K562 (cell line): ENCODE data around the gene THOC5. TPM values are rescaled to one million over a fixed set of nuclear protein-coding genes. Genes with fewer than 3 reads are reported as not detected.

Experiments
- BCOR ChIP-seq: fragments of 450-650 bp; IDR thresholded peaks from 2 replicates; pipeline ENCODE4 v1.6.1; 2016
- CREB1 ChIP-seq, 2 experiments: sonication (generic) in 1 of 2; formaldehyde crosslinking in 1 of 2; IDR thresholded peaks; 2 replicates each; pipeline versions ENCODE4 v1.6.1 to v1.8.0; 2012 to 2022; ENCODE audit warnings: inconsistent platforms in 1 of 2, mild to moderate bottlenecking in 1 of 2, missing genetic modification reagents in 1 of 2, moderate library complexity in 1 of 2
- DIDO1 ChIP-seq: fragments of 450-650 bp; IDR thresholded peaks from 2 replicates; pipeline ENCODE4 v1.6.1; 2016; ENCODE audit warnings: low read depth, missing biosample characterization, missing genetic modification characterization
- GABPB1 ChIP-seq: sonication (generic); formaldehyde crosslinking; IDR thresholded peaks from 2 replicates; pipeline ENCODE4 v1.8.0; 2022; ENCODE audit warnings: mild to moderate bottlenecking, missing genetic modification reagents
- HDAC1 ChIP-seq, 2 experiments: fragments of 450-650 bp; IDR thresholded peaks; 2 replicates each; pipeline ENCODE4 v1.6.1; 2016 to 2017; ENCODE audit warnings: inconsistent platforms in 1 of 2, mild to moderate bottlenecking in 1 of 2, moderate library complexity in 1 of 2
- JUND ChIP-seq, 2 experiments: IDR thresholded peaks; 2 replicates in 1 of 2; 3 replicates in 1 of 2; pipeline ENCODE4 v1.6.1; 2011; ENCODE audit warnings: borderline replicate concordance in 2 of 2, low read depth in 2 of 2, low read length in 2 of 2, improper control_type of control experiment in 1 of 2, missing biosample characterization in 1 of 2, missing genetic modification characterization in 1 of 2, missing genetic modification reagents in 1 of 2
- MAX ChIP-seq: sonication (generic); formaldehyde crosslinking; IDR thresholded peaks from 2 replicates; pipeline ENCODE4 v1.9.0; 2022; ENCODE audit warnings: mild to moderate bottlenecking, missing genetic modification reagents
- MAZ ChIP-seq, 2 experiments: fragments of 450-650 bp in 1 of 2; sonication (generic) in 1 of 2; formaldehyde crosslinking; IDR thresholded peaks in 1 of 2; conservative IDR thresholded peaks in 1 of 2; 2 replicates each; pipeline versions ENCODE4 v1.4.0 to v1.5.0; 2020; ENCODE audit warnings: mild to moderate bottlenecking in 1 of 2, missing genetic modification reagents in 1 of 2
- MNT ChIP-seq, 2 experiments: fragments of 450-650 bp; conservative IDR thresholded peaks; 2 replicates each; pipeline ENCODE4 v1.6.1; 2017; ENCODE audit warnings: mild to moderate bottlenecking in 2 of 2, moderate library complexity in 2 of 2
- MTA1 ChIP-seq: fragments of 450-650 bp; IDR thresholded peaks from 2 replicates; pipeline ENCODE4 v1.6.1; 2017; ENCODE audit warnings: borderline replicate concordance
- RAD21 ChIP-seq, 2 experiments: fragments of 250-450 bp in 1 of 2; fragments of 450-650 bp in 1 of 2; sonication (Bioruptor Pico) in 1 of 2; formaldehyde crosslinking in 1 of 2; IDR thresholded peaks in 1 of 2; conservative IDR thresholded peaks in 1 of 2; 2 replicates each; pipeline versions ENCODE4 v1.4.0 to v1.8.0; 2020 to 2022; ENCODE audit warnings: mild to moderate bottlenecking in 2 of 2, moderate library complexity in 1 of 2
- RBM25 ChIP-seq: fragments of 200-400 bp; formaldehyde crosslinking; IDR thresholded peaks from 2 replicates; pipeline ENCODE4 v1.6.1; 2018; ENCODE audit warnings: low read length, low read depth, moderate library complexity; ENCODE audit not compliant: severe bottlenecking
- RERE ChIP-seq: sonication (generic); formaldehyde crosslinking; IDR thresholded peaks from 2 replicates; pipeline ENCODE4 v1.8.0; 2023; ENCODE audit warnings: missing genetic modification reagents, mild to moderate bottlenecking, borderline replicate concordance
- TCF15 ChIP-seq: fragments of 250-450 bp; sonication (Bioruptor Pico); IDR thresholded peaks from 2 replicates; pipeline ENCODE4 v1.8.0; 2022; ENCODE audit warnings: moderate library complexity, mild to moderate bottlenecking, inconsistent platforms
- TGIF2 ChIP-seq: sonication (generic); formaldehyde crosslinking; IDR thresholded peaks from 2 replicates; pipeline ENCODE4 v1.8.1; 2022; ENCODE audit warnings: mild to moderate bottlenecking, missing genetic modification reagents, moderate library complexity
- TSC22D4 ChIP-seq: fragments of 450-650 bp; IDR thresholded peaks from 2 replicates; pipeline ENCODE4 v1.6.1; 2016; ENCODE audit warnings: missing genetic modification characterization, missing biosample characterization, control low read depth
- ZFPM2 ChIP-seq: fragments of 250-450 bp; sonication (Bioruptor Pico); IDR thresholded peaks from 2 replicates; pipeline ENCODE4 v1.5.1; 2022; ENCODE audit warnings: mild to moderate bottlenecking
- polyA plus RNA-seq, 8 experiments: library from polyadenylated mRNA; depleted of rRNA in 4 of 8; stranded (reverse) in 5 of 8; unstranded in 3 of 8; fragments of >200 nt; fragmentation: Nextera tagmentation in 2 of 8; fragmentation: Illumina TruSeq in 1 of 8; extraction: Ambion mirVana in 2 of 8; extraction: Trizol in 1 of 8; gene quantifications; 2 replicates each; pipeline versions ENCODE4 v1.2.1 to v1.2.3, GENCODE V29; 2011 to 2014; ENCODE audit warnings: inconsistent platforms in 1 of 8, missing spikeins in 1 of 8
- total RNA-seq, 7 experiments: library from RNA; depleted of rRNA in 6 of 7; stranded (reverse); fragments of >200 nt in 6 of 7; fragmentation: Illumina TruSeq in 2 of 7; extraction: Trizol in 2 of 7; gene quantifications; 2 replicates each; pipeline versions ENCODE4 v1.2.1 to v1.2.3, GENCODE V29; 2011 to 2021; ENCODE audit warnings: low replicate concordance in 1 of 7

The THOC5 gene
- total and polyA plus RNA-seq, 9 of the 15 experiments (the other 6 are each of a cell fraction or from before 2014, with no cell fraction given) = 45.3 to 96.5 (median 51.4) TPM

GRCh38 chr22:29480512-29481264 lies 72.9 kb downstream of the THOC5 start (continued):
- TF ChIP-seq RERE (CRISPR knock-in tag) = peak; percentile 84; the same call in 1 of the 2 replicates
- no peak for TF ChIP-seq TSC22D4 (tag)
- peak; percentile 15; the same call in 1 of the 2 replicates for TF ChIP-seq GABPB1 (CRISPR knock-in tag)
- TF ChIP-seq BCOR = 0 out of 2 replicates have a peak, but pooled peaks have one; percentile 1
- TF ChIP-seq ZFPM2 (CRISPR knock-in tag) = no peak
- no peak for TF ChIP-seq TCF15 (CRISPR knock-in tag)
- TF ChIP-seq DIDO1 (tag) = no peak
- TF ChIP-seq RAD21 (CRISPR knock-in tag; conservative IDR thresholded peaks at IDR 0.05 in 1 of 2, IDR thresholded peaks at IDR 0.05 in 1 of 2) = peak; percentile 27 to 72; a peak in 3 of 4 replicates
- peak; percentile 95 for TF ChIP-seq MAX (CRISPR knock-in tag)
- 0 out of 2 replicates have a peak, but pooled peaks have one; percentile 35 for TF ChIP-seq JUND (IDR thresholded peaks at IDR 0.05; ENCODE audit: borderline replicate concordance, low read depth, low read length)
- no peak; the same call in 2 of the 3 replicates for TF ChIP-seq JUND (tag; IDR thresholded peaks at IDR 0.05; ENCODE audit: borderline replicate concordance, low read depth, low read length)
- TF ChIP-seq HDAC1 (IDR thresholded peaks at IDR 0.05) = peak in 1 of 2 experiments; percentile 35; a peak in 1 of 4 replicates
- peak; percentile 85 for TF ChIP-seq MTA1
- peak; percentile 95 for TF ChIP-seq RBM25
- peak; percentile 96 for TF ChIP-seq CREB1 (IDR thresholded peaks at IDR 0.05)
- peak; percentile 95 for TF ChIP-seq CREB1 (CRISPR knock-in tag; IDR thresholded peaks at IDR 0.05)
- peak; percentile 90 for TF ChIP-seq TGIF2 (CRISPR knock-in tag)
- peak; percentile 91 to 94 for TF ChIP-seq MNT (conservative IDR thresholded peaks at IDR 0.05)
- peak in 1 of 2 experiments; percentile 68; a peak in 2 of 4 replicates for TF ChIP-seq MAZ (CRISPR knock-in tag; conservative IDR thresholded peaks at IDR 0.05 in 1 of 2, IDR thresholded peaks at IDR 0.05 in 1 of 2)
